CD4-positive, alpha-beta T cell treated with Interleukin-4 for 4 hours (primary cell): Measurements from ENCODE around the gene MAP3K2.
A peak's percentile ranks its signal among the peaks of the same experiment; 100 is the strongest.
"Not testable (repeated sequence)": the region's sequence is repeated elsewhere in the genome, so short reads cannot be mapped to it uniquely, and the experiment has no call there.

Experiments used
- DNase-seq: peaks from one replicate; pipeline ENCODE4 v3.0.0-alpha.2; 2020

MAP3K2 gene

DNA sequence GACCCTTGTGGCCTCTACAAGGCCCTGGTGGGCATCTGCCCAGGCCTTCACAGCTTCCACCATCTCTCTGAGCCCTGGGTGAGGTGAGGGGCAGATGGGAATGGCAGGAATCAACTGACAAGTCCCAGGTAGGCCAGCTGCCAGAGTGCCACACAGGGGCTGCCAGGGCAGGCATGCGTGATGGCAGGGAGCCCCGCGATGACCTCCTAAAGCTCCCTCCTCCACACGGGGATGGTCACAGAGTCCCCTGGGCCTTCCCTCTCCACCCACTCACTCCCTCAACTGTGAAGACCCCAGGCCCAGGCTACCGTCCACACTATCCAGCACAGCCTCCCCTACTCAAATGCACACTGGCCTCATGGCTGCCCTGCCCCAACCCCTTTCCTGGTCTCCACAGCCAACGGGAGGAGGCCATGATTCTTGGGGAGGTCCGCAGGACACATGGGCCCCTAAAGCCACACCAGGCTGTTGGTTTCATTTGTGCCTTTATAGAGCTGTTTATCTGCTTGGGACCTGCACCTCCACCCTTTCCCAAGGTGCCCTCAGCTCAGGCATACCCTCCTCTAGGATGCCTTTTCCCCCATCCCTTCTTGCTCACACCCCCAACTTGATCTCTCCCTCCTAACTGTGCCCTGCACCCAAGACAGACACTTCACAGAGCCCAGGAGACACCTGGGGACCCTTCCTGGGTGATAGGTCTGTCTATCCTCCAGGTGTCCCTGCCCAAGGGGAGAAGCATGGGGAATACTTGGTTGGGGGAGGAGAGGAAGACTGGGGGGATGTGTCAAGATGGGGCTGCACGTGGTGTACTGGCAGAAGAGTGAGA is 32.5 kb upstream of the MAP3K2 start:
- DNase-seq: no peak

DNA sequence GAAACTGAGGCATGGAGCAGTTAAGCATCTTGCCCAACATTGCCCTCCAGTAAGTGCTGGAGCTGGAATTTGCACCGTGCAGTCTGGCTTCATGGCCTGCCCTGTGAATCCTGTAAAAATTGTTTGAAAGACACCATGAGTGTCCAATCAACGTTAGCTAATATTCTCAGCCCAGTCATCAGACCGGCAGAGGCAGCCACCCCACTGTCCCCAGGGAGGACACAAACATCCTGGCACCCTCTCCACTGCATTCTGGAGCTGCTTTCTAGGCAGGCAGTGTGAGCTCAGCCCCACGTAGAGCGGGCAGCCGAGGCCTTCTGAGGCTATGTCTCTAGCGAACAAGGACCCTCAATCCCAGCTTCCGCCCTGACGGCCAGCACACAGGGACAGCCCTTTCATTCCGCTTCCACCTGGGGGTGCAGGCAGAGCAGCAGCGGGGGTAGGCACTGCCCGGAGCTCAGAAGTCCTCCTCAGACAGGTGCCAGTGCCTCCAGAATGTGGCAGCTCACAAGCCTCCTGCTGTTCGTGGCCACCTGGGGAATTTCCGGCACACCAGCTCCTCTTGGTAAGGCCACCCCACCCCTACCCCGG is 31.8 kb upstream of the MAP3K2 start:
- DNase-seq: no peak

DNA sequence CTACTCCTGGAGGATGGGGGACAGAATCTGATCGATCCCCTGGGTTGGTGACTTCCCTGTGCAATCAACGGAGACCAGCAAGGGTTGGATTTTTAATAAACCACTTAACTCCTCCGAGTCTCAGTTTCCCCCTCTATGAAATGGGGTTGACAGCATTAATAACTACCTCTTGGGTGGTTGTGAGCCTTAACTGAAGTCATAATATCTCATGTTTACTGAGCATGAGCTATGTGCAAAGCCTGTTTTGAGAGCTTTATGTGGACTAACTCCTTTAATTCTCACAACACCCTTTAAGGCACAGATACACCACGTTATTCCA is 31.3 kb upstream of the MAP3K2 start:
- no peak for DNase-seq

DNA sequence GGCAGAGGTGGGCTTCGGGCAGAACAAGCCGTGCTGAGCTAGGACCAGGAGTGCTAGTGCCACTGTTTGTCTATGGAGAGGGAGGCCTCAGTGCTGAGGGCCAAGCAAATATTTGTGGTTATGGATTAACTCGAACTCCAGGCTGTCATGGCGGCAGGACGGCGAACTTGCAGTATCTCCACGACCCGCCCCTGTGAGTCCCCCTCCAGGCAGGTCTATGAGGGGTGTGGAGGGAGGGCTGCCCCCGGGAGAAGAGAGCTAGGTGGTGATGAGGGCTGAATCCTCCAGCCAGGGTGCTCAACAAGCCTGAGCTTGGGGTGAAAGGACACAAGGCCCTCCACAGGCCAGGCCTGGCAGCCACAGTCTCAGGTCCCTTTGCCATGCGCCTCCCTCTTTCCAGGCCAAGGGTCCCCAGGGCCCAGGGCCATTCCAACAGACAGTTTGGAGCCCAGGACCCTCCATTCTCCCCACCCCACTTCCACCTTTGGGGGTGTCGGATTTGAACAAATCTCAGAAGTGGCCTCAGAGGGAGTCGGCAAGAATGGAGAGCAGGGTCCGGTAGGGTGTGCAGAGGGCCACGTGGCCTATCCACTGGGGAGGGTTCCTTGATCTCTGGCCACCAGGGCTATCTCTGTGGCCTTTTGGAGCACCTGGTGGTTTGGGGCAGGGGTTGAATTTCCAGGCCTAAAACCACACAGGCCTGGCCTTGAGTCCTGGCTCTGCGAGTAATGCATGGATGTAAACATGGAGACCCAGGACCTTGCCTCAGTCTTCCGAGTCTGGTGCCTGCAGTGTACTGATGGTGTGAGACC is 30.7 kb upstream of the MAP3K2 start, which contains the start of gene PROC:
PROC (plus strand) TSS at position 128 of the 812 bp plus-strand sequence. CDS start 1,516 bp downstream, outside the sequence.
- DNase-seq: no peak

DNA sequence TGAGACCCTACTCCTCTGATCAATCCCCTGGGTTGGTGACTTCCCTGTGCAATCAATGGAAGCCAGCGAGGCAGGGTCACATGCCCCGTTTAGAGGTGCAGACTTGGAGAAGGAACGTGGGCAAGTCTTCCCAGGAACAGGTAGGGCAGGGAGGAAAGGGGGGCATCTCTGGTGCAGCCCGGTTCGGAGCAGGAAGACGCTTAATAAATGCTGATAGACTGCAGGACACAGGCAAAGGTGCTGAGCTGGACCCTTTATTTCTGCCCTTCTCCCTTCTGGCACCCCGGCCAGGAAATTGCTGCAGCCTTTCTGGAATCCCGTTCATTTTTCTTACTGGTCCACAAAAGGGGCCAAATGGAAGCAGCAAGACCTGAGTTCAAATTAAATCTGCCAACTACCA is 29.6 kb upstream of the MAP3K2 start:
- no peak for DNase-seq

DNA sequence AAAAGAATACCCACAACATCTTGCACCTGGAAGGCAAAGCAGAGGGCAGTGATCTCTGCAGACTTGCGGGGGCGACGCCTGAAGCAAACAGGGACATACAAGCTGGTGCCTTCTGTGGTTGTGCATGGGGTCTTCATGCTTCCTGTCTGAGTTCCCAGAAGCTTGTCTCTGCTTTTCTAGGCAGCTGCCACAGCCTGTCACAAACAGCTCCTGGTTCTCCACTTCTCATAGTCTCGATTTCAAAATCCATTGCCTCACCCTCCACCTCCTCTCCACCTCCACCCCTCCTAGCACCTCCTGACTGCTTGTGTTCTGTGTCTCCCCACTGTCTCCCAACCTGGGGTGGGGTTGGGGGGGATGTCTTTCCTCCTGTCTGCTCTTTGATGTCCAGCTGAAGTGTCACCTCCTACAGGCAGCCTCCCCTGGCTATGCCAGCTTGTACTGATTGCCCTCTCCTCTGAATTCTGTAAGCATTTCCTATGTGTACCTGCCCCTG is 28.8 kb upstream of the MAP3K2 start:
- DNase-seq: no peak

DNA sequence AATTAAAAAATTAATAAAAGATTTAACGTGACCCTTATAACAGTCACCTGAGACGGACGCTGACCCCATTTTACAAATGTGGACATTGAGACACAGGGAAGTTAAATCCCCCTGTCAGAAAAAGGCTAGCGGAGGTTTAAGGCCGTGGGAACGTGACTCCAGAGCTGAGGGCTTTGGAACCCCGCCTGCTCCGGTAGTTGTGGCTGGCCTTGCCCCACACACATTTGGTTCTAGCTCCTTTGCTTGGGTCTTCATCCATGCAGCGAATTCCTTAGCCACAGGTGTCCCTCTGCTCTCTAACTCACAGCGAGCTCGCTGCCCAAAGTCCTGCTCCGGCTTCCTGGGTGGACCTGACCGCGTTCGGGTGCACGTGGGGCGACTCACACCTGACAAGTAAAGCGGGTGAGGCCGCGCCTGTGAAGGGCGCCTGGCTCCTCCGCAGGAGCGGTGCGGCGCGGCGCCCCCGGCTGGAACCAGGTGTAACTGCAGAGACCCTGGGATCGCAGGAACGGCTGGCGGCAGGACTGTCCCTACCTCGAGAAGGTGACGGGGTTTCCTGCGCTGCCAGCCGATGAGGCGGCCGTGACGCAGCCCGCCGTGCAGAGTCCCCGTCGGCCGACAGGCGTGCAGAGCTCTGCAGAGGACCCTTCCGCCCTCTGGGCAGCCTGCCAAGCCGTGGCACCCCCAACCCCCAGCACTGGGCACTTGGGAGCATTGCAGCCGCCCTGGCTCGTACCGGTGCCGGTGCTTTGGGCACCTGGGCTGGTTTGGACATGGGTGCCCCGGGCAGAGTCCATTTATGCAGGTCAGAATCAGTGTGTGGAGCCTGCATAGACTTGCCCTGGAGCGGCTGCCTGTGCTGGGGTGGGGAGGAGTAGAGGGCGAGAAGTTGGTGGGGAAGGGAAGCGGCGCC is 28.1 kb upstream of the MAP3K2 start:
- DNase-seq: peak; percentile 88

DNA sequence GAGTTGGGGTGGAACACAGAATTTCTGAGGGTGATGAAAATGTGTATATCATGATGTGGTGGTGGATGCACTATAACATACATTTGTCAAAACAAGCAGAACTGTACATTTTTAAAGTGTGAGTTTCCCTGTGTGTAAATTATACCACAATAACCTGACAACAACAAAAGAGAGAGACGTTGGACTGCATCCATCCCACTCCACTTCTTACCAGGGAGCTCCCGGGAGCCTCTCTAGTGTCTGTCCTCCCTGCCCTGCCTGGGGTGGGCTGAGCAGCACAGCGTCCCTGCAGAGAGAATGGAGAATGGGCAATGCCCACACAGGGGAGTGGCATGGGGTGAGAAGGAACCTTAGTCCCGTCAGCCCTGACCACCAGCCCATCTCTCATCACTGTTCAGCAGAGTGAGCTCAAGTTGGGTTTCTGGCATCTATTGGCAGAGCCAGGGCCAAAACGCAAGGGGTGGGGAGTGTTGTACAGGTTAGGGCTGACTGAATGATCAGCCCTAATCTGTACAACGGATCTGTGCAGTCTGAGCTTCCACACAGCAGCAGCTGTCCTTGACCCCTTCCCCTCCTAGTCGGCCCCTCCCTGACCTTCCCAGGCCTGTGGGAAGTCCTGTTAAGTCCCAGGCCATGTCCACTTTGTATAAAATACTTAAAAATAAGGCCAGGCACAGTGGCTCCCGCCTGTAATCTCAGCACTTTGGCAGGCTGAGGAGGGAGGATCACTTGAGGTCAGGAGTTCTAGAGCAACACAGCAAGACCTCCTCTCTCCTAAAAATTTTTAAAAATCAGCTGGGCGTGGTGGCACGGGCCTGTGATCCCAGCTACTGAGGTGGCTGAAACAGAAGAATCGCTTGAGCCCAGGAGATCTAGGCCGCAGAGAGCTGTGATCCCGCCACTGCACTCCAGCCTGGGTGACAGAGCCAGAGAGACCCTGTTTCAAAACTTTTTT is 27.1 kb upstream of the MAP3K2 start:
- no peak for DNase-seq

DNA sequence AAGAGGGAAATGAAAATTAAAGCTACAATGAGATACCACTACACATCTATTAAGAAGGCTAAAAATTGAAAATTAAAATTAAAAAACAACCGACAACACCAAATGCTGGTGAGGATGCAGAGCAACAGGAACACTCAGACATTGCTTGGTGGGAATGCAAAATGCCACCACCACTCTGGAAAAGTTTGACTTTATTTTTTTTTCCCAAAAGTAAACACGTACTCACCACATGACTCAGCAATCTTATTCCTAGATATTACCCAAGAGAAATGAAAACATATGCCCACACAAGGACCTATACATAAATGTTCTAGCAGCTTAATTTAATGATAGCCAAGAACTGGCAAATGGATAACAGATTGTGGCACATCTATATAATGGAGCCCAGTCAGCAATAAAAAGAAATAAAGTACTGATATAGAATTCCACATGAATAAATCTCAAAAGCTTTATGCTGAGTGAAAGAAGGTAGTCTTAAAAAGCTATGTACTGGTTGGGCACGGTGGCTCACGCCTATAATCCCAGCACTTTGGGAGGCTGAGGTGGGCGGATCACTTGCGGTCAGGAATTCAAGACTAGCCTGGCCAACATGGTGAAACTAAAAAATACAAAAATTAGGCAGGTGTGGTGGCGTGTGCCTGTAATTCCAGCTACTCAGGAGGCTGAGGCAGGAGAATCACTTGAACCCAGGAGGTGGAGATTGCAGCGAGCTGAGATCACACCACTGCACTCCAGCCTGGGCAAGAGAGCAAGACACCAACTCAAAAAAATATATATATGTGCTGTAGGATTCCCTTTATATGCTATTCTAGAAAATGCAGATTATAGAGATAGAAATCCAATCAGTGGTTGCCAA is 26.2 kb upstream of the MAP3K2 start:
- DNase-seq: no peak

DNA sequence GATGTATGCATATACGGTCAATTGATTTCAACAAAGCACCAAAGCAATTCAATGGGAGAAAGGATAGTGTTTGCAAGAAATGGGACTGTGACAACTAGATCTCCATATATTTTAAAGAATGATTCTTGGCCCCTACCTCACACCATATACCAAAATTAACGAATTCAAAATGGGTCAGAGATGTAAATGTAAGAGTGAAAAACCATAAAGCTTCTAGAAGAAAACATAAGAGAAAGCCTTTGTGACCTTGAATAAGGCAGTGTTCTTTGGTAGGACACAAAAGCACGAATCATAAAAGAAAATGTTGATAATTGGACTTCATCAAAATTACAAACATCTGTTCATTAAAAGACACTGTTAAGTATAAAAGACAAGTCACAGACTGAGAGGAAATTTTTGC is 25.4 kb upstream of the MAP3K2 start:
- no peak for DNase-seq

DNA sequence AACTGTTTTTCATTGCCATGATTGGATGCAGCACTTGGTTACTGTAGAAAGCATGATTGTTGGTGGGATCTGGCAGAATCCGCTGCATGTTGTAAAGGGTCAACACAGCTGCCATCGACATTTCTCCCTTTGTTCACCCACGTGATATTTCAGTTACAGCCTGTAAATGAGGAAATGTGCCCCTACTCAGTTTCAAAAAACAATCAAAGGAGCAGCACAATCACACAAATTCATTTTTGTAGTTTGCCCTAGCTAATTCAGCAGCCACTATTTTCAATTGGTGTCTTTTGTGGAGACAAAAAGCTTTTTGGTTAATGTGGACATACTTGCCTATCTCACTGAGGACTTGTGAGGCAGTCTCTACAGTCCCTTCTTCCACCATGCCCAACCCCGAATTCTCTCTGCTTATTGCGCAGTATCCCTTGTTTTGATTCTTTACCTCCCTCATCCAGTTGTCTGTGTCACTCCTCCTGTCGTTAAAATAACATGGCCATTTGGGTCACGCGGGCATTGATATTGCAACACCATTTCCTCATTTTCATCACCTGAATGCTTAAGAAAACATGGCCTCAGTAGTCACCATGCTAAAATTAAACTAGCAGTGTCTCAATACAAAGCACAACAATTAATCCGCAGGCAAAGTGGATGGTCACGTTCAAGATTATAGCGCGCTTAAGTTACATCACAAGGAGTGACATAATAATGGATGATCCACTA is 24.0 kb upstream of the MAP3K2 start:
- no peak for DNase-seq

DNA sequence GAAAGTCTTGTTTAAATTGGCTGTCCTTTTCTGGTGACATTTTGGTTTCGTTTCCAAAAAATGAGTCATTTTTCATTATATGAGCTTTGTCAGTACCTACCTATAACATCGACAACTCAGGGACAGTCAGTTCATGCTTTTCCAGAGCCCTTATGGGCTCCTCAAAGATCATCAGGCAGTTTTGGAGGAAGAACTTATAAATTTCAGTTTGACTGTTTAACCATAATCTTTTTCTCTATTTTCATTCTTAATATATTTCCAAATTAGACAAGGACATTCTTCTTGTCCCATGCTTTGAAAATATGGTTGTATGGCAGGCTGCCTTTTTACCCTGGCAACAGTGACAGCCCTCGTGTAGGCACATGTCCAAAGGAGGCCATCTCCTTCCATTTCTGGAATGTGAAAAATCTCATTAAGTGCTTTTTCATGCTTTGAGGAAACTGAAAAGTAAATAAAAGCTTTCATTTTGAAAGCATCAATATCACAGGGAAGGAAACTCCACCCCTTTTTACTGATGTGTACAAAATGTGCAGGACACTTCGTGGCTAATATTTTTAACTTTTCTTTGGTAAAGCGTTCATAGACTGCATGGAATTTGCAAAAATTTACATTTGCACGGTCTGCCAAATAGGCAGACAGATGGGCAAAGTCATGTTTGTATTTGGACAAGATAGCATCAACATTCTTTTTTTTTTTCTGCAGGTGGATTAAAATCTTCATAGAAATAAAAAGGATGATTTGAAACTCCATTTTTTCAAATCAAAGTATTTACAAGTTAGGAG is 23.3 kb upstream of the MAP3K2 start:
- peak; percentile 44 for DNase-seq

DNA sequence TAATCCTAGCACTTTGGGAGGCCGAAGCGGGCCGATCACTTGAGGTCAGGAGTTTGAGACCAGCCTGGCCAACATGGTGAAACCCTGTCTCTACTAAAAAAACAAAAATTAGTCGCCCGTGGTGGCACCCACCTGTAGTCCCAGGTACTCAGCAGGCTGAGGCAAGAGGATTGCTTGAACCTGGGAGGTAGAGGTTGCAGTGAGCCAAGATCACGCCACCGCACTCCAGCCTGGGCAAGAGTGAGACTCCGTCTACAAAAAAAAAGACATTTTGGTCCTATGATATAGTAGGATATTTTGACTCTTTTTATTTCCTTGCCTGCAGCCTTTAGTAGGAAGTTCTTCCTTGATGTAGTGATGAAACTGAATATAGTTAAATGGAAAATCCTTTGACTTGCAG is 21.9 kb upstream of the MAP3K2 start:
- not testable (repeated sequence) for DNase-seq

DNA sequence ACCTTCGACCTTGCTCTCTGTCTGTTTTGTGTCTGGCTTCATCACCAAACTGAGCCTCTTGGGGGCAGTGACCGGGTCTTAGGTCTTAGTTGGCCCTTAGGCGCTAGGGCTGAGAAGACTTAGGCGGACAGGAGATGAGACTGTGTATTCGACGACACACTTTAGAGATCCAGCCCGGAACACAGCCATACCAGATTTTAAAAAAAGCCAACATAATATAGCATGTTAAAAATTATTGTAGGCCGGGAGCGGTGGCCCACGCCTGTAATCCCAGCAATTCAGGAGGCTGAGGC is 21.0 kb upstream of the MAP3K2 start:
- no peak for DNase-seq

DNA sequence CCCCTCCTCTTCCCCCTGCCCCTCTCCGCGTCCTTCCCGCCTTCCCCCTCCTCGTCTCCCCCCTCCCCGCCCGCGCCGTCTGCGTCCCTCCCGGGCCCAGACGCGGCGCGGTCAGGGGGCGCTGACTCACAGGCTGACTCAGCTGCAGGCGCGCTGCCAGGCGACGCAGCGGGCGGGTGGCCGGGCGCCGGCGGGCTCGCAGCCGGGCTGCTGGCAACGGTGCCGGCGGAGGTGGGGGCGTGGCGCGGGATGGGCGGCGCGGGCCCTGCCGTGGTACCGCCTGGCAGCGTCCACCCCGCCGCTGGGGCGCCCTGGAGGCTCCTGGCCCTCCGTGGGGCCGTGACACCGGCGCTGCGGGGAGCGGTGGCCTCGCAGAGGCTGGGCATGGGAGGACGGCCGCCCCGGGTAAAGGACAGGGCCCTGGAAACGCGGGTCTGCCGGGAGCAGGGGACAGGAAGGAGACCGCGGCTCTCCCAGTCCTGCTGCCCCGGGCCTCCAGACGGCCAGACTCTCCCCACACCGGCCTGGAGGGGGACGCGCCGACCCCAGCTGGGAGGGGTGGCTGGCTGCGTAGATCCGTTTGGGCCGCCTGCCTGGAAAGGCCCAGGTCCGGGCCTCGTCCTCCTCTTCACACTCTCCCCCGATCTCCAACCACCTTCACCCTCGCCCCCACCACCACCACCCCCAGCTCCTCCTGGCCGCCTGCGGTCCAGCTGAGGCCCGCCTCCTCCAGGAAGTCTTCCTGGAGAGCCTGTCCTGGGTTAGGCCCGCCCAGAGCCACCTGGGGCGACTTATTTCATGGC is 20.4 kb upstream of the MAP3K2 start:
- DNase-seq: peak; percentile 93

DNA sequence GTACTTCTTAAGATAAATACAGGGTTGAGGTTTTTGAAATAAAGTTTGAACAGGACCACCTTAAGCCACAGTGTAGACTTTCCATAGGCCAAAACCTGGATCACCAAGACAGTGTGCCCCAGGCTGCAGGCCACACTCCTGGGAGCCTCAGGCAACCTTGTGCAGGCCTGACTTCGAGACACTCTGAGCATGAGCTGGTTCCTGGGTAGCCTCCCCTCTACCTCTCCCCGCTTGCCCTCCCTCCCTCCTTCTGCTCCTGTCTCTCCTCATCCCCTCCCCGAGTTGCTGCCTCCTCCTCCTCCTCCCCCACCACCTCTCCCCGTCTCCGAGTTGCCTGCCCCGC is 19.9 kb upstream of the MAP3K2 start:
- no peak for DNase-seq

DNA sequence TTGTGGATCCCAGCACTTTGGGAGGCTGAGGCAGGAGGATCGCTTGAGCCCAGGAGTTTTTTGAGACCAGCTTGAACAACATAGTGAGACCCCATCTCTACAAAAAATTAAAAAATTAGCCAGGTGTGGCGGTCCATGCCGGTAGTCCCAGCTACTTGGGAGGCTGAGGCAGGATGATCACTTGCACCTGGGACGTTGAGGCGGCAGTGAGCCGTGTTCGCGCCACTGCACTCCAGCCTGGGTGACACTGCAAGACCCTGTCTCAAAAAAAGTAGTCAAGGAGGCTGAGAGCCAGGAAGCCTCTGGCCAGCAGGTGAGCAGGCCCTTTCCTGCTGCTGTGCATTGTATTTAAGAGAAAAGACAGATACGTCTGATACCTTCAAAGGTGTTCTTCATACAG is 19.3 kb upstream of the MAP3K2 start:
- DNase-seq: no peak

DNA sequence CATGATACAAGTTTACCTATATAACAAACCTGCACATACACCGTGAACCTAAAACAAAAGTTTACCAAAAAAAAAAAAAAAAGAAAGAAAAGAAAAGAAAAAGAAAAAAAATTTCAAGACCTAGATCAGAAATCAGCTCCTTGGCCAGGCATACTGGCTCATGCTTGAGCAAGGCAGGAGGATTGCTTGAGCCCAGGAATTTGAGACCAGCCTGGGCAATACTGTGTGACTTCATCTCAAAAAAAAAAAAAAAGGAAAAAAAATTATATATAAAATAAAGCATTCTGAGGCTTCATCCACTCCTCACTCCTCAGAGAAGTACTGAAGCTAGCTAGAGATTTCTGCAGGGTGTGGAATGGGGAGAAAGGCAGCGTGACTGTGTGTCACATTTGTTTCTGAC is 18.7 kb upstream of the MAP3K2 start:
- no peak for DNase-seq

DNA sequence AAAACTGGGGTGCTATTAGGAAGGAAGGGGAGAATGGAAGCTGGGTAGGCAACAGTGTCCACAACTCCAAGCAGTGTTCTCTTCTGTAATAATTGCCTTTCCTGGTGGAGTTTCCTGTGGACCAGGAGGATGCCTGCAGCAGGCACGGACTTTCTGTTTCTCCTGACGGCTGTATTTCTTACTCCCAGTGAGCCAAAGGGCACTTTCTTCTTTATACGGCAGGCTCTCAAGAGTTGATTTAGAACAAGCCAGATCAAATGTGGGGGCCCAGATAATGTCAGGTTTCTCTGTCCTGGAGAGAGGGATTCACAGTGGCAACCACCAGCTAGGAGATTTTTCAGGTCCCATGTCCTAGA is 17.5 kb upstream of the MAP3K2 start:
- DNase-seq: no peak
